Endothelial cell of umbilical vein (primary cell): Measurements from ENCODE around the gene TMEM184B. TPM values are rescaled to one million over a fixed set of nuclear protein-coding genes. Genes with fewer than 3 reads are reported as not detected.

ENCODE experiments used
- BruUV-seq: library from RNA; stranded (reverse); fragments of 400-500 nt; replicated peaks from 2 replicates; lab custom pipeline; 2021; lab: Mats Ljungman, UMichigan
- CTCF ChIA-PET: fragments of 300-600, 350-600 bp; sonication (Branson Sonifier 250); formaldehyde crosslinking; loops from one replicate; lab custom pipeline; 2021; ENCODE audit warnings: antibody characterized with exemption, inconsistent platforms; lab: Charles Lee
- POLR2A ChIA-PET: fragments of 300-600, 350-600 bp; sonication (Branson Sonifier 250); formaldehyde crosslinking; loops from one replicate; lab custom pipeline; 2021; ENCODE audit warnings: antibody characterized with exemption, inconsistent platforms; lab: Charles Lee
- DNase-seq: peaks from one replicate; pipeline ENCODE4 v3.0.0-alpha.2; 2011; ENCODE audit warnings: low read depth, low spot score
- FAIRE-seq: peaks from 2 replicates; lab custom pipeline; 2011; peaks lifted over from hg19 to GRCh38; lab: Jason Lieb, UNC
- H2AFZ ChIP-seq: 2 replicates; pipeline ENCODE4 v1.6.0; 2012; ENCODE audit warnings: low read depth, low read length, control low read depth, inconsistent platforms
- H3K27ac ChIP-seq: 2 replicates; pipeline ENCODE4 v1.5.1; 2011; ENCODE audit warnings: low read depth, mild to moderate bottlenecking, control low read depth, low read length, moderate library complexity; ENCODE audit not compliant: insufficient read depth
- H3K27me3 ChIP-seq, 2 experiments: 2 replicates each; pipeline versions ENCODE4 v1.6.0 to v1.6.1; 2011; ENCODE audit warnings: low read length in 2 of 2, mixed read lengths in 1 of 2; ENCODE audit not compliant: control insufficient read depth in 2 of 2, insufficient read depth in 2 of 2
- H3K36me3 ChIP-seq, 2 experiments: 2 replicates in 1 of 2; 3 replicates in 1 of 2; pipeline ENCODE4 v1.5.1; 2011; ENCODE audit warnings: low read length in 2 of 2, mild to moderate bottlenecking in 1 of 2, moderate library complexity in 1 of 2; ENCODE audit not compliant: control insufficient read depth in 2 of 2, insufficient read depth in 2 of 2; ENCODE audit errors: extremely low read depth in 1 of 2
- H3K4me1 ChIP-seq: 3 replicates; pipeline ENCODE4 v1.5.1; 2011; ENCODE audit warnings: mild to moderate bottlenecking, low read length; ENCODE audit not compliant: control insufficient read depth, insufficient read depth; ENCODE audit errors: extremely low read depth
- H3K4me2 ChIP-seq: 2 replicates; pipeline ENCODE4 v1.6.1; 2011; ENCODE audit warnings: low read length, control low read depth, mixed read lengths; ENCODE audit not compliant: insufficient read depth
- H3K4me3 ChIP-seq, 3 experiments: fragments of 200-600 bp in 1 of 3; sonication (generic), shearing (Covaris generic) in 1 of 3; replicated peaks in 1 of 3; 2 replicates each; pipeline ENCODE4 v1.5.1; 2011 to 2016; ENCODE audit warnings: control low read depth in 3 of 3, low read length in 3 of 3, mild to moderate bottlenecking in 2 of 3, inconsistent platforms in 1 of 3, low read depth in 1 of 3, moderate library complexity in 1 of 3; ENCODE audit not compliant: insufficient read depth in 1 of 3
- H3K79me2 ChIP-seq: 2 replicates; pipeline ENCODE4 v1.6.0; 2012; ENCODE audit warnings: low read length, inconsistent platforms; ENCODE audit not compliant: control insufficient read depth, insufficient read depth
- H3K9ac ChIP-seq: replicated peaks from 2 replicates; pipeline ENCODE3; 2011; ENCODE audit warnings: low read length, control low read depth; ENCODE audit not compliant: insufficient read depth; ENCODE audit errors: extremely low read depth
- H3K9me1 ChIP-seq: replicated peaks from 3 replicates; pipeline ENCODE4 v1.6.0; 2011; ENCODE audit warnings: mild to moderate bottlenecking, low read length; ENCODE audit not compliant: control insufficient read depth, insufficient read depth; ENCODE audit errors: extremely low read depth
- H3K9me3 ChIP-seq: replicated peaks from 2 replicates; pipeline ENCODE4 v1.5.1; 2012; ENCODE audit warnings: low read length, inconsistent platforms; ENCODE audit not compliant: control insufficient read depth, insufficient read depth
- H4K20me1 ChIP-seq: replicated peaks from 2 replicates; pipeline ENCODE3; 2011; ENCODE audit warnings: mild to moderate bottlenecking, low read length; ENCODE audit not compliant: control insufficient read depth, insufficient read depth; ENCODE audit errors: extremely low read depth
- EZH2 ChIP-seq: IDR thresholded peaks from 2 replicates; pipeline ENCODE4 v1.6.1; 2012; ENCODE audit warnings: borderline replicate concordance, low read depth, mild to moderate bottlenecking, moderate library complexity, low read length, inconsistent platforms; ENCODE audit not compliant: severe bottlenecking
- FOS ChIP-seq: IDR thresholded peaks from 2 replicates; pipeline ENCODE4 v1.6.1; 2011; ENCODE audit warnings: mild to moderate bottlenecking, low read length, moderate library complexity, borderline replicate concordance; ENCODE audit not compliant: insufficient read depth
- GATA2 ChIP-seq: IDR thresholded peaks from 2 replicates; pipeline ENCODE4 v1.7.0; 2011; ENCODE audit warnings: low read depth, mild to moderate bottlenecking, moderate library complexity, mixed read lengths, low read length; ENCODE audit not compliant: insufficient read length, insufficient read depth
- JUN ChIP-seq: IDR thresholded peaks from 2 replicates; pipeline ENCODE4 v1.6.1; 2011; ENCODE audit warnings: borderline replicate concordance, low read depth; ENCODE audit not compliant: insufficient read length, insufficient read depth
- MYC ChIP-seq: IDR thresholded peaks from one replicate; pipeline ENCODE4 v1.6.1; 2011; ENCODE audit warnings: mild to moderate bottlenecking, low read depth, low read length
- POLR2A ChIP-seq: IDR thresholded peaks from 2 replicates; pipeline ENCODE4 v1.6.1; 2012; ENCODE audit warnings: low read depth, mild to moderate bottlenecking, control low read depth, low read length
- POLR2AphosphoS5 ChIP-seq: IDR thresholded peaks from 2 replicates; pipeline ENCODE4 v1.6.1; 2012; ENCODE audit warnings: low read depth, mild to moderate bottlenecking, control low read depth, low read length, moderate library complexity; ENCODE audit not compliant: insufficient read depth
- dilution Hi-C: fragments of 300-500 bp; cut with MboI; formaldehyde crosslinking; loops from one replicate; pipeline ENCODE4 v1.15.0; 2019; ENCODE audit warnings: low sequenced_read_pairs; ENCODE audit not compliant: extremely low pct_ligation_motif_present
- intact Hi-C: fragments of 100-400 bp; cut with micrococcal nuclease; formaldehyde crosslinking; loops from one replicate; pipeline ENCODE4 v1.10.0; 2022
- polyA plus RNA-seq, 4 experiments: library from polyadenylated mRNA; depleted of rRNA in 3 of 4; stranded (reverse) in 3 of 4; unstranded in 1 of 4; fragments of >200 nt; gene quantifications; 2 replicates each; pipeline versions ENCODE4 v1.2.1 to v1.2.3, GENCODE V29; 2011 to 2012; ENCODE audit warnings: missing spikeins in 1 of 4
- total RNA-seq: library from RNA; stranded (reverse); gene quantifications from 2 replicates; pipeline ENCODE4 v1.2.3, GENCODE V29; 2021
- TF ChIP-seq, protein P1 (sequence below): IDR thresholded peaks from 2 replicates; pipeline ENCODE4 v1.6.1; 2011; ENCODE audit not compliant: insufficient read depth, insufficient read length
- TF ChIP-seq, protein P2 (sequence below), 2 donors: IDR thresholded peaks; 1 replicate in 1 of 2; 2 replicates in 1 of 2; pipeline ENCODE4 v1.5.1; 2011; ENCODE audit warnings: low read length in 2 of 2, mild to moderate bottlenecking in 2 of 2, moderate library complexity in 2 of 2, control low read depth in 1 of 2, inconsistent platforms in 1 of 2, low read depth in 1 of 2; ENCODE audit not compliant: insufficient read depth in 1 of 2; ENCODE audit errors: extremely low read depth in 1 of 2

TMEM184B gene
- total and polyA plus RNA-seq, 2 donors (not counting 3 experiments of a cell fraction or from before 2014, with no cell fraction given): 72.5 to 96.6 TPM

DNA sequence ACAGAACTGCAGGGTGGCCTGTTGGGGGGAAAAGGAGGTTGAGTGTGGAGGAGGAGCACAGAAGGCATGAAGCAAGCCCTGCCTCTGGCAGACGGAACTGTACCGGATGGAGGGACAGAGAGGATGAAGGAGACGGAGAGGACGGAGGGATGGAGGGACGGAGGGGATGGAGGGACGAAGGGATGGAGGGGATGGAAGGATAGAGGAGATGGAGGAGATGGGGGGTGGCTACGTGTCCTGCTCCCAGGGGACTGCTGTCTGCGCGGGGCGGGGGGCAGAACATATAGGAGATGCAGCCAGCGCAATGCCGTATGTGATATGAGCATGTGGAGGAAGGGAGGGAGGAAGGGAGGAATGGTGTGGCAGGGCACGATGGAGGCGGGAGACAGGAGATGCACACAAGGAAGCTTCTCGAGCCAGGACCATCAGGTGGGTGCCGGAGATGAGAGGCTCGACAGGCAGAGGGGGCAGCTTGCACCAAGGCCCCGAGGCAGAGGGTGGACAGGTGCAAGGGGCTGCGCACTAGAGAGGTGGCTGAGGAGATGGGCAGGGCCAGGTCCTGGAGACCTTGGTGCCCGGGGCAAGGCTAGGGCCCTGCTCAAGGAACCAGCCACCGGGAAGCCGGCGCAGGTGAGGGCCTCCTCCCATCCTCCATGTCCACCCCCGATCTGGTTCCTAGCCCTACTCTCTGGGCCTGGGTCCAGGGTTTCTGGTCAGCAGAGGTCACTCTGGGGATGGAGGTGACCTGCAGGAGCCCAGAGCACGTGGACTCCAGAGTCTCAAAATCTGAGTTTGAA, 45.8 kb downstream of the TMEM184B start:
- H3K27ac ChIP-seq: peak overlapping the region; percentile 98
- intact Hi-C loops (no loop called here), dilution Hi-C loops (no loop called here)
- peaks cover 0 to 29% of the 10 kb centered on the region in 2 experiments for H3K36me3 ChIP-seq
- POLR2A ChIA-PET: no interaction called here
- no peaks in the 10 kb centered on the region for H3K9me3 ChIP-seq
- no peak for FAIRE-seq
- no peaks in the 10 kb centered on the region for H3K27me3 ChIP-seq
- H3K9ac ChIP-seq: no peak overlapping the region
- no peaks in the 10 kb centered on the region for H3K79me2 ChIP-seq
- H3K4me3 ChIP-seq: no peak overlapping the region
- TF ChIP-seq, protein P1, sequence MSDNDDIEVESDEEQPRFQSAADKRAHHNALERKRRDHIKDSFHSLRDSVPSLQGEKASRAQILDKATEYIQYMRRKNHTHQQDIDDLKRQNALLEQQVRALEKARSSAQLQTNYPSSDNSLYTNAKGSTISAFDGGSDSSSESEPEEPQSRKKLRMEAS: no peak
- TF ChIP-seq POLR2A: no peak
- no peaks in the 10 kb centered on the region for H4K20me1 ChIP-seq
- no peaks in the 10 kb centered on the region for H3K9me1 ChIP-seq
- no peak for DNase-seq
- CTCF ChIA-PET: interaction anchor here (1.5 kb wide), 1 partner anchor 113 kb away, joined by 7 read pairs; no protein-coding TSS in a partner anchor
- no peak overlapping the region for H2AFZ ChIP-seq
- no TSS peak for BruUV-seq
- peaks cover 51% of the 10 kb centered on the region for H3K4me1 ChIP-seq
- H3K4me2 ChIP-seq: no peak overlapping the region

DNA sequence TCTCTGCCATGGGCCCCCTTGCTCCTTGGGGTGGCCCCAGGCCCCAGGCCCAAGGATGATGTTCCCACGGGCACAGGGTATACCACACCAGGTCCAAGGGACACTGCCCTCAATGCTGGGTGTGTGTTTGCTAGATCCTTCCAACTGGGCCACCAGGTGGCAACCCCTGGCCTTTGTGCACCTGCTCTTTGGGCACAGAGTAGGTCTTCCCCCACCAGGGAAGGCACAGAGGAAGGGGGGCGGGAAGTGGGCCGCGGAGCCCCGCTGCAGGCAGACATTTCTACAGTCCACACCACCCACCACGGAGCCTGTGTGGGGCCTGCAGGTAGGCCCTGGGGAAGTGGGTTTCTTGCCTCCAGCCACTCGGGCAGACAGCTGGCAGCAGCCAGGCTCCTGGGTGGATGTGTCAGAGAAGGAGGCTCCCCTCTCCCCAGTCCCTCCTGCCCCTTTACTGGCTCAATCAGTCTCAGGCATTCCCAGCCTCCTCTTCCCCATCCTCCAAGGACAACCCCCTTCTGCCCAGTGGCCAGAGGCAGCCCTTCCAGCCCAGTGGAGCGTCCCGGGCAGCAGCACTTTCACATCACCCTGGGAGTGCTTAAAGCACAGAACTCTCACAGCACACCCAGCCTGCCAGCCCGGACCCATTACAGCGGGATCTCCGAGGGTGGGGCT, 49.4 kb downstream of the TMEM184B start:
- Histone ChIP-seq H3K9me1 (no peaks in the 10 kb centered on the region), H3K36me3 (peaks cover 4 to 36% of the 10 kb centered on the region in 2 experiments), H3K9ac (peak overlapping the region; percentile 48), H3K4me3 (no peak overlapping the region), H3K79me2 (no peaks in the 10 kb centered on the region), H3K9me3 (no peaks in the 10 kb centered on the region), H4K20me1 (no peaks in the 10 kb centered on the region), H3K27me3 (no peaks in the 10 kb centered on the region), H3K27ac (peak overlapping the region; percentile 79), H3K4me1 (peaks cover 44% of the 10 kb centered on the region), H2AFZ (no peak overlapping the region), H3K4me2 (no peak overlapping the region)
- TF ChIP-seq POLR2AphosphoS5 (no peak), JUN (no peak), GATA2 (no peak), FOS (no peak), EZH2 (no peak), MYC (no peak), POLR2A (no peak)
- TF ChIP-seq, protein P1: no peak
- TF ChIP-seq, protein P2, sequence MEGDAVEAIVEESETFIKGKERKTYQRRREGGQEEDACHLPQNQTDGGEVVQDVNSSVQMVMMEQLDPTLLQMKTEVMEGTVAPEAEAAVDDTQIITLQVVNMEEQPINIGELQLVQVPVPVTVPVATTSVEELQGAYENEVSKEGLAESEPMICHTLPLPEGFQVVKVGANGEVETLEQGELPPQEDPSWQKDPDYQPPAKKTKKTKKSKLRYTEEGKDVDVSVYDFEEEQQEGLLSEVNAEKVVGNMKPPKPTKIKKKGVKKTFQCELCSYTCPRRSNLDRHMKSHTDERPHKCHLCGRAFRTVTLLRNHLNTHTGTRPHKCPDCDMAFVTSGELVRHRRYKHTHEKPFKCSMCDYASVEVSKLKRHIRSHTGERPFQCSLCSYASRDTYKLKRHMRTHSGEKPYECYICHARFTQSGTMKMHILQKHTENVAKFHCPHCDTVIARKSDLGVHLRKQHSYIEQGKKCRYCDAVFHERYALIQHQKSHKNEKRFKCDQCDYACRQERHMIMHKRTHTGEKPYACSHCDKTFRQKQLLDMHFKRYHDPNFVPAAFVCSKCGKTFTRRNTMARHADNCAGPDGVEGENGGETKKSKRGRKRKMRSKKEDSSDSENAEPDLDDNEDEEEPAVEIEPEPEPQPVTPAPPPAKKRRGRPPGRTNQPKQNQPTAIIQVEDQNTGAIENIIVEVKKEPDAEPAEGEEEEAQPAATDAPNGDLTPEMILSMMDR (IDR thresholded peaks at IDR 0.05; ENCODE audit: extremely low read depth in 1 of 2, insufficient read depth in 1 of 2, low read depth in 1 of 2, low read length in 2 of 2): no peak
- dilution Hi-C loops (no loop called here), intact Hi-C loops (no loop called here)
- FAIRE-seq: no peak
- BruUV-seq: no TSS peak
- ChIA-PET CTCF (interaction anchor here (1.1 to 2.0 kb wide), 3 partner anchors 9 to 109 kb away, joined by 3 to 5 read pairs (median 3); no protein-coding TSS in a partner anchor), POLR2A (no interaction called here)
- DNase-seq: no peak
